ENCODE measurements around the gene MAML3.

GRCh38 chr4:139798456-139798855 lies 355.5 kb downstream of the MAML3 start:
- TF ChIP-seq POLR2A (IDR thresholded peaks at IDR 0.05; ENCODE audit: low read length), result no peak
- no peak for TF ChIP-seq GATA1 (IDR thresholded peaks at IDR 0.05; ENCODE audit: low read depth, low read length)
